HepG2 (cell line): ENCODE data around the gene MRPS2.

Source experiments
- ATRX ChIP-seq: sonication (generic); formaldehyde crosslinking; IDR thresholded peaks from 2 replicates; pipeline ENCODE4 v1.4.0; 2020; ENCODE audit warnings: missing genetic modification reagents, borderline replicate concordance
- CBX5 ChIP-seq: sonication (generic); formaldehyde crosslinking; IDR thresholded peaks from 2 replicates; pipeline ENCODE4 v1.4.0; 2020; ENCODE audit warnings: missing genetic modification reagents, borderline replicate concordance
- FOSL1 ChIP-seq: sonication (generic); formaldehyde crosslinking; IDR thresholded peaks from 2 replicates; pipeline ENCODE4 v1.9.0; 2021; ENCODE audit warnings: missing genetic modification reagents, borderline replicate concordance
- ZSCAN20 ChIP-seq: sonication (generic); formaldehyde crosslinking; IDR thresholded peaks from 2 replicates; pipeline ENCODE4 v1.4.0; 2020; ENCODE audit warnings: missing genetic modification reagents, mild to moderate bottlenecking, borderline replicate concordance
- TF ChIP-seq, protein P1 (sequence below): sonication (generic); formaldehyde crosslinking; IDR thresholded peaks from 2 replicates; pipeline ENCODE4 v1.5.0; 2020; ENCODE audit warnings: mild to moderate bottlenecking, missing genetic modification reagents, moderate library complexity
- TF ChIP-seq, protein P2 (sequence below): sonication (generic); formaldehyde crosslinking; IDR thresholded peaks from 2 replicates; pipeline ENCODE4 v1.4.0; 2020; ENCODE audit warnings: missing genetic modification reagents, mild to moderate bottlenecking, borderline replicate concordance

GRCh38 chr9:135524130-135524861 lies 23.8 kb downstream of the MRPS2 start:
- TF ChIP-seq ZSCAN20 (CRISPR knock-in tag) (no peak), FOSL1 (CRISPR knock-in tag) (no peak), CBX5 (CRISPR knock-in tag) (no peak), ATRX (CRISPR knock-in tag) (no peak)
- TF ChIP-seq, protein P1, sequence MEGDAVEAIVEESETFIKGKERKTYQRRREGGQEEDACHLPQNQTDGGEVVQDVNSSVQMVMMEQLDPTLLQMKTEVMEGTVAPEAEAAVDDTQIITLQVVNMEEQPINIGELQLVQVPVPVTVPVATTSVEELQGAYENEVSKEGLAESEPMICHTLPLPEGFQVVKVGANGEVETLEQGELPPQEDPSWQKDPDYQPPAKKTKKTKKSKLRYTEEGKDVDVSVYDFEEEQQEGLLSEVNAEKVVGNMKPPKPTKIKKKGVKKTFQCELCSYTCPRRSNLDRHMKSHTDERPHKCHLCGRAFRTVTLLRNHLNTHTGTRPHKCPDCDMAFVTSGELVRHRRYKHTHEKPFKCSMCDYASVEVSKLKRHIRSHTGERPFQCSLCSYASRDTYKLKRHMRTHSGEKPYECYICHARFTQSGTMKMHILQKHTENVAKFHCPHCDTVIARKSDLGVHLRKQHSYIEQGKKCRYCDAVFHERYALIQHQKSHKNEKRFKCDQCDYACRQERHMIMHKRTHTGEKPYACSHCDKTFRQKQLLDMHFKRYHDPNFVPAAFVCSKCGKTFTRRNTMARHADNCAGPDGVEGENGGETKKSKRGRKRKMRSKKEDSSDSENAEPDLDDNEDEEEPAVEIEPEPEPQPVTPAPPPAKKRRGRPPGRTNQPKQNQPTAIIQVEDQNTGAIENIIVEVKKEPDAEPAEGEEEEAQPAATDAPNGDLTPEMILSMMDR (CRISPR knock-in tag), result no peak
- TF ChIP-seq, protein P2, sequence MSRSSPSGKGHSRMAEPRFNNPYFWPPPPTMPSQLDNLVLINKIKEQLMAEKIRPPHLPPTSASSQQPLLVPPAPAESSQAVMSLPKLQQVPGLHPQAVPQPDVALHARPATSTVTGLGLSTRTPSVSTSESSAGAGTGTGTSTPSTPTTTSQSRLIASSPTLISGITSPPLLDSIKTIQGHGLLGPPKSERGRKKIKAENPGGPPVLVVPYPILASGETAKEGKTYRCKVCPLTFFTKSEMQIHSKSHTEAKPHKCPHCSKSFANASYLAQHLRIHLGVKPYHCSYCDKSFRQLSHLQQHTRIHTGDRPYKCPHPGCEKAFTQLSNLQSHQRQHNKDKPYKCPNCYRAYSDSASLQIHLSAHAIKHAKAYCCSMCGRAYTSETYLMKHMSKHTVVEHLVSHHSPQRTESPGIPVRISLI (CRISPR knock-in tag), result no peak
